Measurements from ENCODE around the gene TBCC. TPM values are rescaled to one million over a fixed set of nuclear protein-coding genes. Genes with fewer than 3 reads are reported as not detected.
"Not testable (repeated sequence)": the region's sequence is repeated elsewhere in the genome, so short reads cannot be mapped to it uniquely, and the experiment has no call there.

TBCC gene
- total RNA-seq, 1 donor from 2014 or later, result 18.4 TPM

GRCh38 chr6:42781796-42782688 lies 36.1 kb upstream of the TBCC start, which contains the start of gene BICRAL:
BICRAL (plus strand) TSS chr6:42782052; CDS start chr6:42822023, 39,971 bp downstream.
- Mint-ChIP-seq H3K27ac (peak within 1 kb of the TSS; percentile 96), H3K9me3 (no peaks in the 10 kb centered on the region), H3K4me1 (peaks cover 35% of the 10 kb centered on the region), H3K4me3 (peak within 1 kb of the TSS; percentile 87), H3K27me3 (no peaks in the 10 kb centered on the region), H3K36me3 (ENCODE audit: low read depth) (peaks cover 19% of the 10 kb centered on the region)
- intact Hi-C loops (cut with micrococcal nuclease), result loop anchor here (1.0 to 2.0 kb wide), 3 partner anchors 11 to 109 kb away; partner anchors contain the start of gene TBCC
- DNase-seq, result peak; percentile 93

GRCh38 chr6:42781546-42781795 lies 35.6 kb upstream of the TBCC start:
- peak overlapping the region; percentile 93 for H3K27ac Mint-ChIP-seq
- H3K4me1 Mint-ChIP-seq, result peaks cover 41% of the 10 kb centered on the region
- intact Hi-C loops (cut with micrococcal nuclease), result no loop called here
- DNase-seq, result no peak
- peaks cover 19% of the 10 kb centered on the region for H3K36me3 Mint-ChIP-seq (ENCODE audit: low read depth)
- no peaks in the 10 kb centered on the region for H3K9me3 Mint-ChIP-seq
- peak overlapping the region; percentile 87 for H3K4me3 Mint-ChIP-seq
- H3K27me3 Mint-ChIP-seq, result no peaks in the 10 kb centered on the region

- Mint-ChIP-seq H3K4me1 (peaks cover 43% of the 10 kb centered on the region), H3K27ac (no peak overlapping the region), H3K36me3 (ENCODE audit: low read depth) (peaks cover 14% of the 10 kb centered on the region), H3K27me3 (no peaks in the 10 kb centered on the region), H3K4me3 (no peak overlapping the region), H3K9me3 (no peaks in the 10 kb centered on the region)
- DNase-seq, result no peak
- intact Hi-C loops (cut with micrococcal nuclease), result loop anchor here (5.0 kb wide), 1 partner anchor 33 kb away; no protein-coding TSS in a partner anchor
Measured at GRCh38 chr6:42779521-42779920, 33.6 kb upstream of the TBCC start.

GRCh38 chr6:42778122-42778521 lies 32.2 kb upstream of the TBCC start:
- Mint-ChIP-seq H3K4me3 (no peak overlapping the region), H3K27me3 (no peaks in the 10 kb centered on the region), H3K36me3 (ENCODE audit: low read depth) (peaks cover 4% of the 10 kb centered on the region), H3K9me3 (no peaks in the 10 kb centered on the region), H3K4me1 (peaks cover 48% of the 10 kb centered on the region), H3K27ac (no peak overlapping the region)
- intact Hi-C loops (cut with micrococcal nuclease), result loop anchor here (5.0 kb wide), 1 partner anchor 34 kb away; no protein-coding TSS in a partner anchor
- no peak for DNase-seq

GRCh38 chr6:42777126-42777822 lies 31.4 kb upstream of the TBCC start:
- Mint-ChIP-seq H3K36me3 (ENCODE audit: low read depth) (peaks cover 5% of the 10 kb centered on the region), H3K4me1 (peaks cover 53% of the 10 kb centered on the region), H3K9me3 (no peaks in the 10 kb centered on the region), H3K4me3 (peak overlapping the region; percentile 33), H3K27ac (peak overlapping the region; percentile 77), H3K27me3 (no peaks in the 10 kb centered on the region)
- no peak for DNase-seq
- intact Hi-C loops (cut with micrococcal nuclease), result loop anchor here (5.0 kb wide), 1 partner anchor 35 kb away; no protein-coding TSS in a partner anchor

- H3K9me3 Mint-ChIP-seq; H3K27me3 Mint-ChIP-seq; H3K36me3 Mint-ChIP-seq (ENCODE audit: low read depth): not testable (repeated sequence)
- Mint-ChIP-seq H3K4me3 (peak overlapping the region; percentile 83), H3K4me1 (peaks cover 60% of the 10 kb centered on the region), H3K27ac (peak overlapping the region; percentile 96)
- intact Hi-C loops (cut with micrococcal nuclease), result loop anchor here (5.0 kb wide), 2 partner anchors 37 to 208 kb away; no protein-coding TSS in a partner anchor
- peak; percentile 88 for DNase-seq
Measured at GRCh38 chr6:42774821-42775487, 29.1 kb upstream of the TBCC start.

- Mint-ChIP-seq H3K36me3 (ENCODE audit: low read depth) (peaks cover 12% of the 10 kb centered on the region), H3K4me1 (peaks cover 64% of the 10 kb centered on the region), H3K4me3 (peak overlapping the region; percentile 83), H3K27me3 (no peaks in the 10 kb centered on the region), H3K9me3 (no peaks in the 10 kb centered on the region), H3K27ac (peak overlapping the region; percentile 96)
- DNase-seq, result peak; percentile 76
- intact Hi-C loops (cut with micrococcal nuclease), result loop anchor here (5.0 kb wide), 1 partner anchor 207 kb away; no protein-coding TSS in a partner anchor
Measured at GRCh38 chr6:42774201-42774600, 28.3 kb upstream of the TBCC start.

- Mint-ChIP-seq H3K4me3 (peak overlapping the region; percentile 83), H3K4me1 (peaks cover 55% of the 10 kb centered on the region), H3K9me3 (no peaks in the 10 kb centered on the region), H3K27ac (peak overlapping the region; percentile 99), H3K27me3 (no peaks in the 10 kb centered on the region), H3K36me3 (ENCODE audit: low read depth) (peaks cover 16% of the 10 kb centered on the region)
- intact Hi-C loops (cut with micrococcal nuclease), result loop anchor here (1.0 to 5.0 kb wide), 4 partner anchors 11 to 204 kb away; partner anchors contain the start of genes BICRAL, CNPY3 and TBCC
- peak; percentile 77 for DNase-seq
Measured at GRCh38 chr6:42771741-42772100, 25.8 kb upstream of the TBCC start.

- intact Hi-C loops (cut with micrococcal nuclease), result loop anchor here (2.0 to 5.0 kb wide), 2 partner anchors 159 to 203 kb away; partner anchors contain the start of gene CNPY3
- no peaks in the 10 kb centered on the region for H3K9me3 Mint-ChIP-seq
- peak overlapping the region; percentile 56 for H3K27ac Mint-ChIP-seq
- H3K4me3 Mint-ChIP-seq, result no peak overlapping the region
- no peaks in the 10 kb centered on the region for H3K27me3 Mint-ChIP-seq
- peaks cover 45% of the 10 kb centered on the region for H3K4me1 Mint-ChIP-seq
- DNase-seq, result no peak
- H3K36me3 Mint-ChIP-seq (ENCODE audit: low read depth), result peaks cover 23% of the 10 kb centered on the region
Measured at GRCh38 chr6:42769836-42770235, 23.9 kb upstream of the TBCC start.

- H3K27ac Mint-ChIP-seq, result no peak overlapping the region
- H3K4me1 Mint-ChIP-seq, result peaks cover 37% of the 10 kb centered on the region
- peaks cover 23% of the 10 kb centered on the region for H3K36me3 Mint-ChIP-seq (ENCODE audit: low read depth)
- intact Hi-C loops (cut with micrococcal nuclease), result no loop called here
- no peaks in the 10 kb centered on the region for H3K27me3 Mint-ChIP-seq
- no peak for DNase-seq
- no peaks in the 10 kb centered on the region for H3K9me3 Mint-ChIP-seq
- H3K4me3 Mint-ChIP-seq, result no peak overlapping the region
Measured at GRCh38 chr6:42769051-42769450, 23.1 kb upstream of the TBCC start.

- peaks cover 17% of the 10 kb centered on the region for H3K4me1 Mint-ChIP-seq
- H3K27me3 Mint-ChIP-seq, result no peaks in the 10 kb centered on the region
- H3K9me3 Mint-ChIP-seq, result no peaks in the 10 kb centered on the region
- no peak overlapping the region for H3K4me3 Mint-ChIP-seq
- intact Hi-C loops (cut with micrococcal nuclease), result no loop called here
- no peak overlapping the region for H3K27ac Mint-ChIP-seq
- peaks cover 24% of the 10 kb centered on the region for H3K36me3 Mint-ChIP-seq (ENCODE audit: low read depth)
- DNase-seq, result no peak
Measured at GRCh38 chr6:42766163-42766670, 20.3 kb upstream of the TBCC start.

GRCh38 chr6:42764911-42765648 lies 19.2 kb upstream of the TBCC start:
- Mint-ChIP-seq H3K27me3 (no peaks in the 10 kb centered on the region), H3K4me3 (no peak overlapping the region), H3K36me3 (ENCODE audit: low read depth) (peaks cover 22% of the 10 kb centered on the region), H3K9me3 (no peaks in the 10 kb centered on the region), H3K4me1 (peaks cover 10% of the 10 kb centered on the region), H3K27ac (no peak overlapping the region)
- intact Hi-C loops (cut with micrococcal nuclease), result no loop called here
- DNase-seq, result no peak

- H3K27me3 Mint-ChIP-seq, result no peaks in the 10 kb centered on the region
- no peaks in the 10 kb centered on the region for H3K9me3 Mint-ChIP-seq
- H3K36me3 Mint-ChIP-seq (ENCODE audit: low read depth), result peaks cover 27% of the 10 kb centered on the region
- no peak overlapping the region for H3K27ac Mint-ChIP-seq
- no peak overlapping the region for H3K4me3 Mint-ChIP-seq
- intact Hi-C loops (cut with micrococcal nuclease), result no loop called here
- no peak for DNase-seq
- H3K4me1 Mint-ChIP-seq, result peaks cover 6% of the 10 kb centered on the region
Measured at GRCh38 chr6:42762950-42763349, 17.0 kb upstream of the TBCC start.
